A673 (cell line): Measurements from ENCODE around the gene VWA8. TPM values are rescaled to one million over a fixed set of nuclear protein-coding genes. Genes with fewer than 3 reads are reported as not detected.

ENCODE experiments used
- BruUV-seq: library from RNA; stranded (reverse); fragments of 400-500 nt; replicated peaks from 2 replicates; lab custom pipeline; 2021; lab: Mats Ljungman, UMichigan
- CTCF ChIA-PET: fragments of 300-600 bp; sonication (Branson Sonifier 250); formaldehyde crosslinking; loops from one replicate; lab custom pipeline; 2022; ENCODE audit warnings: antibody characterized with exemption; lab: Charles Lee
- POLR2A ChIA-PET: fragments of 300-600 bp; sonication (Branson Sonifier 250); formaldehyde crosslinking; loops from one replicate; lab custom pipeline; 2022; ENCODE audit warnings: antibody characterized with exemption; ENCODE audit not compliant: low non-redundant PET; lab: Charles Lee
- DNase-seq: peaks from one replicate; pipeline ENCODE4 v3.0.0-alpha.2; 2015; ENCODE audit warnings: low spot score
- H3K27ac ChIP-seq: fragments of 200-600 bp; sonication (generic); 2 replicates; pipeline ENCODE4 v1.5.1; 2016; ENCODE audit warnings: mixed run types, low read depth, mild to moderate bottlenecking, mixed read lengths, antibody characterized with exemption, low read length; ENCODE audit not compliant: poor library complexity, severe bottlenecking
- H3K27me3 ChIP-seq: fragments of 200-600 bp; sonication (generic); replicated peaks from 2 replicates; pipeline ENCODE4 v1.6.1; 2017; ENCODE audit warnings: mixed run types, low read depth, mild to moderate bottlenecking, mixed read lengths, antibody characterized with exemption, low read length; ENCODE audit not compliant: insufficient read depth, poor library complexity
- H3K36me3 ChIP-seq: fragments of 200-600 bp; sonication (generic); 2 replicates; pipeline ENCODE4 v1.6.1; 2016; ENCODE audit warnings: mixed run types, mild to moderate bottlenecking, mixed read lengths, antibody characterized with exemption, low read length; ENCODE audit not compliant: insufficient read depth, poor library complexity, severe bottlenecking
- H3K4me1 ChIP-seq: fragments of 200-600 bp; sonication (generic); 2 replicates; pipeline ENCODE4 v1.6.1; 2017; ENCODE audit warnings: mixed run types, mild to moderate bottlenecking, mixed read lengths, antibody characterized with exemption, low read length; ENCODE audit not compliant: insufficient read depth, poor library complexity, severe bottlenecking
- H3K4me3 ChIP-seq: fragments of 200-600 bp; sonication (generic); 2 replicates; pipeline ENCODE4 v1.5.1; 2016; ENCODE audit warnings: low read depth, mixed run types, mild to moderate bottlenecking, mixed read lengths, low read length; ENCODE audit not compliant: poor library complexity, severe bottlenecking
- H3K9me3 ChIP-seq: fragments of 200-600 bp; sonication (generic); 2 replicates; pipeline ENCODE4 v1.6.1; 2016; ENCODE audit warnings: mixed run types, low read depth, mild to moderate bottlenecking, mixed read lengths, antibody characterized with exemption, low read length; ENCODE audit not compliant: poor library complexity, severe bottlenecking
- EZH2 ChIP-seq: fragments of 200-600 bp; sonication (generic); IDR thresholded peaks from 2 replicates; pipeline ENCODE4 v1.6.1; 2017; ENCODE audit warnings: borderline replicate concordance, low read depth, mild to moderate bottlenecking, mixed read lengths, antibody characterized with exemption, low read length; ENCODE audit not compliant: poor library complexity, severe bottlenecking
- intact Hi-C: fragments of 100-400 bp; cut with micrococcal nuclease; formaldehyde crosslinking; loops from one replicate; pipeline ENCODE4 v1.10.0; 2022; ENCODE audit not compliant: unreplicated experiment
- total RNA-seq: library from RNA; stranded (reverse); gene quantifications from 2 replicates; pipeline ENCODE4 v1.2.3, GENCODE V29; 2021
- TF ChIP-seq, protein P1 (sequence below): fragments of 300-800, 200-600 bp; sonication (generic); conservative IDR thresholded peaks from 2 replicates; pipeline ENCODE4 v1.5.1; 2017; ENCODE audit warnings: low read depth, mild to moderate bottlenecking, antibody characterized with exemption, low read length, moderate library complexity, mixed read lengths

The VWA8 gene
- total RNA-seq, 1 experiment from 2014 or later: 18.5 TPM

DNA sequence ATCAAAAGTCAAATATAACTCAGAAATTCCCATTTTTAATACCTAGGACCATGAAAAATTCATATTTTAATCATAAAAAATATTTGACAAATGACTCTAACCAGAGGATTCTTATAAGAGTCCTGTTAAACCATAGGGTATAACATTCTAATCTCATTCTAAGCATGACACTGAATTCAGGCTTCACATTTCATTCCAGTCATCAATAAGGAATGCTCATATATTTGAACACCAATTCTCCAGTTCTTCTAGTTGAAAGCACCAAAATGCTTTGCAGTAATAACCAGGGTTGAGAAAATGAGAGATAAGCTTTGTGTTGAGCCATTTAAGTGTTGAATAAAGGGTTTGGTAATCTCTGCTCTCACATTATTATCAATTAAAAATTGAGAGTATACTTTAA lies 147.5 kb downstream of the VWA8 start:
- Histone ChIP-seq H3K36me3 (no peaks in the 10 kb centered on the region), H3K9me3 (no peaks in the 10 kb centered on the region), H3K27ac (no peak overlapping the region), H3K4me1 (no peaks in the 10 kb centered on the region), H3K4me3 (no peak overlapping the region), H3K27me3 (no peaks in the 10 kb centered on the region)
- no peak for DNase-seq
- intact Hi-C loops: no loop called here
- no TSS peak for BruUV-seq
- CTCF ChIA-PET: no interaction called here
- POLR2A ChIA-PET: no interaction called here
- TF ChIP-seq EZH2: no peak
- TF ChIP-seq, protein P1, sequence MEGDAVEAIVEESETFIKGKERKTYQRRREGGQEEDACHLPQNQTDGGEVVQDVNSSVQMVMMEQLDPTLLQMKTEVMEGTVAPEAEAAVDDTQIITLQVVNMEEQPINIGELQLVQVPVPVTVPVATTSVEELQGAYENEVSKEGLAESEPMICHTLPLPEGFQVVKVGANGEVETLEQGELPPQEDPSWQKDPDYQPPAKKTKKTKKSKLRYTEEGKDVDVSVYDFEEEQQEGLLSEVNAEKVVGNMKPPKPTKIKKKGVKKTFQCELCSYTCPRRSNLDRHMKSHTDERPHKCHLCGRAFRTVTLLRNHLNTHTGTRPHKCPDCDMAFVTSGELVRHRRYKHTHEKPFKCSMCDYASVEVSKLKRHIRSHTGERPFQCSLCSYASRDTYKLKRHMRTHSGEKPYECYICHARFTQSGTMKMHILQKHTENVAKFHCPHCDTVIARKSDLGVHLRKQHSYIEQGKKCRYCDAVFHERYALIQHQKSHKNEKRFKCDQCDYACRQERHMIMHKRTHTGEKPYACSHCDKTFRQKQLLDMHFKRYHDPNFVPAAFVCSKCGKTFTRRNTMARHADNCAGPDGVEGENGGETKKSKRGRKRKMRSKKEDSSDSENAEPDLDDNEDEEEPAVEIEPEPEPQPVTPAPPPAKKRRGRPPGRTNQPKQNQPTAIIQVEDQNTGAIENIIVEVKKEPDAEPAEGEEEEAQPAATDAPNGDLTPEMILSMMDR: no peak

GRCh38 chr13:41812851-41813250 lies 148.1 kb downstream of the VWA8 start:
- CTCF ChIA-PET: no interaction called here
- POLR2A ChIA-PET: no interaction called here
- intact Hi-C loops: no loop called here

DNA sequence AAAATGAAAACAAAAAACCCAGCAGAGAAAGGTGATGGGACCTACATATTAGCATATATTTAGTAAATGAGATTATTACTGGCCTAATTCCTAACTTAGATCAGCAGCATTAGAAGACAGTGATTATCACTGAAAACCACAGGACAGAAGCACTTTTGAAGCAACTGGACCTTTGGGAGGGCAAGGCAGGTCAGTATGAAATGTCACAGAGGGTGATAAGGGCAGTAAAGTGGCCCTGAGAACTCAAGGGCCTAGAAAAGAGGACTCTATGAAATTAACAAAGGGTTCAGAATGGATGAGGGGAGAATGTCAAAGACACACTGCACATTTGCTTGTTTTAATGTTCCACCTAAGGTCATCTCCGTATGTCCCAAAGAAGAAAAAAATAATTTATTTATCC lies 148.7 kb downstream of the VWA8 start:
- Histone ChIP-seq H3K27ac (no peak overlapping the region), H3K4me1 (no peaks in the 10 kb centered on the region), H3K4me3 (no peak overlapping the region), H3K9me3 (no peaks in the 10 kb centered on the region), H3K27me3 (no peaks in the 10 kb centered on the region), H3K36me3 (no peaks in the 10 kb centered on the region)
- CTCF ChIA-PET: no interaction called here
- no TSS peak for BruUV-seq
- intact Hi-C loops: no loop called here
- no peak for DNase-seq
- POLR2A ChIA-PET: no interaction called here
- TF ChIP-seq EZH2: no peak
- TF ChIP-seq, protein P1: no peak

More at GRCh38 chr13:41812851-41813250, 148.1 kb downstream of the VWA8 start:
- BruUV-seq: no TSS peak
- TF ChIP-seq, protein P1: no peak
- no peak for TF ChIP-seq EZH2
- no peak overlapping the region for H3K27ac ChIP-seq
- H3K27me3 ChIP-seq: no peaks in the 10 kb centered on the region
- DNase-seq: no peak
- H3K4me1 ChIP-seq: no peaks in the 10 kb centered on the region
- no peaks in the 10 kb centered on the region for H3K9me3 ChIP-seq
- no peak overlapping the region for H3K4me3 ChIP-seq
- H3K36me3 ChIP-seq: no peaks in the 10 kb centered on the region
